HFFc6 (cell line): ENCODE results near the gene IGSF9B. TPM values are rescaled to one million over a fixed set of nuclear protein-coding genes. Genes with fewer than 3 reads are reported as not detected.

ENCODE experiments used
- DNase-seq: peaks from one replicate; pipeline ENCODE4 v3.0.0-alpha.2; 2018
- H3K27ac Mint-ChIP-seq: 2 replicates; pipeline ENCODE4 v1.8.0; 2020; ENCODE audit warnings: mild to moderate bottlenecking, mixed read lengths
- H3K27me3 Mint-ChIP-seq: 2 replicates; pipeline ENCODE4 v1.8.0; 2021; ENCODE audit warnings: mild to moderate bottlenecking, moderate library complexity, mixed read lengths; ENCODE audit not compliant: insufficient read depth
- H3K36me3 Mint-ChIP-seq: 2 replicates; pipeline ENCODE4 v1.8.0; 2021; ENCODE audit warnings: low read depth, mixed read lengths
- H3K4me1 Mint-ChIP-seq: 2 replicates; pipeline ENCODE4 v1.8.0; 2020; ENCODE audit warnings: low read depth, mixed read lengths
- H3K4me3 Mint-ChIP-seq: 2 replicates; pipeline ENCODE4 v1.8.0; 2020; ENCODE audit warnings: mild to moderate bottlenecking, moderate library complexity, mixed read lengths
- H3K9me3 Mint-ChIP-seq: 2 replicates; pipeline ENCODE4 v1.8.0; 2020; ENCODE audit warnings: mild to moderate bottlenecking, mixed read lengths
- total RNA-seq, 6 experiments: library from RNA; stranded (reverse); fragmentation: NEBNext Ultra II Directional; extraction: Animal tissue kit (Norgen Biotek cat#: 25700); gene quantifications; 2 replicates in 1 of 6; 3 replicates in 5 of 6; pipeline ENCODE4 v1.2.3, GENCODE V29; 2021
- TF ChIP-seq, protein P1 (sequence below): fragments of 200-600 bp; sonication (generic); IDR thresholded peaks from 2 replicates; pipeline ENCODE4 v1.5.0; 2021; ENCODE audit warnings: antibody characterized with exemption, mild to moderate bottlenecking

IGSF9B gene
- total RNA-seq, 6 experiments from 2014 or later = not detected

DNA sequence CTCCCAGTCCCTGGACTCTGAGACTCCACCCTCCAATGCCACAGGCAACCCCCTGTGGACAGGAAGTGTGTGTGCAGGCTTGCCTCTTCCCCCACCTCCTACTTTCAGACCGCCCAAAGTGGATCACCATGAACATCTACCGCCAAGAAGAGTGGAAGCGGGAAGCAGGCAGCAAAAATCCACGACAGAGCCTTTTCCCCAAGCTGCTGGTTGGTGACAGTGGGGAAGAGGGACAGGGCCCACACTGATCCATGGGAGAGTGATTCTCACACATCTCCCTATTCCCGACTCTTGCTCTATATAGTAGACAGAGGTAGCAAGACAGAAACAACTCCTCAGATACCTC is 58.0 kb downstream of the IGSF9B start:
- no peaks in the 10 kb centered on the region for H3K4me1 Mint-ChIP-seq
- H3K4me3 Mint-ChIP-seq = no peak overlapping the region
- H3K27me3 Mint-ChIP-seq = peaks cover 2% of the 10 kb centered on the region; the same call in 1 of the 2 replicates
- no peak overlapping the region for H3K27ac Mint-ChIP-seq
- H3K9me3 Mint-ChIP-seq = peaks cover 21% of the 10 kb centered on the region; the same call in 1 of the 2 replicates
- TF ChIP-seq, protein P1, sequence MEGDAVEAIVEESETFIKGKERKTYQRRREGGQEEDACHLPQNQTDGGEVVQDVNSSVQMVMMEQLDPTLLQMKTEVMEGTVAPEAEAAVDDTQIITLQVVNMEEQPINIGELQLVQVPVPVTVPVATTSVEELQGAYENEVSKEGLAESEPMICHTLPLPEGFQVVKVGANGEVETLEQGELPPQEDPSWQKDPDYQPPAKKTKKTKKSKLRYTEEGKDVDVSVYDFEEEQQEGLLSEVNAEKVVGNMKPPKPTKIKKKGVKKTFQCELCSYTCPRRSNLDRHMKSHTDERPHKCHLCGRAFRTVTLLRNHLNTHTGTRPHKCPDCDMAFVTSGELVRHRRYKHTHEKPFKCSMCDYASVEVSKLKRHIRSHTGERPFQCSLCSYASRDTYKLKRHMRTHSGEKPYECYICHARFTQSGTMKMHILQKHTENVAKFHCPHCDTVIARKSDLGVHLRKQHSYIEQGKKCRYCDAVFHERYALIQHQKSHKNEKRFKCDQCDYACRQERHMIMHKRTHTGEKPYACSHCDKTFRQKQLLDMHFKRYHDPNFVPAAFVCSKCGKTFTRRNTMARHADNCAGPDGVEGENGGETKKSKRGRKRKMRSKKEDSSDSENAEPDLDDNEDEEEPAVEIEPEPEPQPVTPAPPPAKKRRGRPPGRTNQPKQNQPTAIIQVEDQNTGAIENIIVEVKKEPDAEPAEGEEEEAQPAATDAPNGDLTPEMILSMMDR = no peak
- no peak for DNase-seq
- H3K36me3 Mint-ChIP-seq = no peaks in the 10 kb centered on the region

DNA sequence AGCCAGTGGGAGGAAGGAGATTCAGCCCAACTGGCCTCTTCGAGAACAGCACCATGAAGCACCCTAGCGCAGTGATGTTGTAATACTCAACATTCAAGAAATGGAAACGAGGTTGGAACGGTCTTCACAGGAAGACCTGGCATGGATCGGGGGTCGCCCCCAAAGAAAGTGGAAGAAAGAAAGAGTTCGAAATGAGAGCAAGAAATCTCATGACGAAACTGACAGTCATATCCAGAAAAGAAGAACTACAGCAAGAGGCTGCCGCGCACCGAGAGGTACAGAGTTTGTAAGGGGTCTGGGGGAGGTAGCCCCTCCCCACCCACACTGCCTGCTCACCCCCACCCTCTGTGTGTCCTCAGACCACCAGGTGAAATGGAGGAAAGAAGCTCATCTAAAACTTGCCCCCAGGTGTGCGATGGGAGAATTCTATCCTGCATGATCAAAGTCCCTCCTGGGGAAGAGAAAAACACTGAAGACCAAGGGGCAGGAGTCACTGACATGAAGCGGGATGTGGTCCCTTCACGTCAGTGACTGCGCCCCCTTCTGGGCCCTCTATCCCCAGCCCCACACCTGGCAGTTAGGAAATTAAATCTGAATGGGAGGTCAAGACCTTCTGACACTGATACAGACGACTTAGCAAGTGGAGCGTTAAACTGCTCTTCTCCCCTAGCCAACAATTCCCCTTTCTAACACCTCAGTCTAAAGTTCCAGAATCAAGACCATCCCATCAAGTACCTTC is 58.6 kb downstream of the IGSF9B start:
- H3K4me3 Mint-ChIP-seq = no peak overlapping the region

DNA sequence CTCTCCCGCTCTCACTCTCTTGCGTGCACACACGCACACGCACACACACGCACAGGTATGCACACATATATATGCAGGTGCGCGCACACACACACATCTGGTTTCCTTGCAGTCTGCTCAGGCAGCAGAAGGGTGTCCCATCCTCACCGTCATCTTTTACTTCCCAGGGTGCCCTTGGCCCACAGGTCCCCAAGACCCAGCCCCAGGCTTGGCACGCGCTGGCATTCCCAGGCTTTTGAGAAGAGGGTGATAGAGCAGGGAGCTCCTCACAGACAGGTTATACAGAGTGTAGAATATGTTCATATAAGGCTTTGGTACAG is 59.5 kb downstream of the IGSF9B start:
- Mint-ChIP-seq H3K9me3 (peaks cover 31% of the 10 kb centered on the region), H3K27me3 (peaks cover 4% of the 10 kb centered on the region), H3K27ac (no peak overlapping the region), H3K4me1 (no peaks in the 10 kb centered on the region), H3K36me3 (no peaks in the 10 kb centered on the region), H3K4me3 (no peak overlapping the region)
- TF ChIP-seq, protein P1 = no peak
- DNase-seq = no peak

More for the DNA sequence above, 58.6 kb downstream of the IGSF9B start:
- Mint-ChIP-seq H3K27ac (no peak overlapping the region), H3K27me3 (peaks cover 2% of the 10 kb centered on the region; the same call in 1 of the 2 replicates), H3K9me3 (peaks cover 22% of the 10 kb centered on the region), H3K4me1 (no peaks in the 10 kb centered on the region), H3K36me3 (no peaks in the 10 kb centered on the region)
- TF ChIP-seq, protein P1 = no peak
- DNase-seq = no peak

DNA sequence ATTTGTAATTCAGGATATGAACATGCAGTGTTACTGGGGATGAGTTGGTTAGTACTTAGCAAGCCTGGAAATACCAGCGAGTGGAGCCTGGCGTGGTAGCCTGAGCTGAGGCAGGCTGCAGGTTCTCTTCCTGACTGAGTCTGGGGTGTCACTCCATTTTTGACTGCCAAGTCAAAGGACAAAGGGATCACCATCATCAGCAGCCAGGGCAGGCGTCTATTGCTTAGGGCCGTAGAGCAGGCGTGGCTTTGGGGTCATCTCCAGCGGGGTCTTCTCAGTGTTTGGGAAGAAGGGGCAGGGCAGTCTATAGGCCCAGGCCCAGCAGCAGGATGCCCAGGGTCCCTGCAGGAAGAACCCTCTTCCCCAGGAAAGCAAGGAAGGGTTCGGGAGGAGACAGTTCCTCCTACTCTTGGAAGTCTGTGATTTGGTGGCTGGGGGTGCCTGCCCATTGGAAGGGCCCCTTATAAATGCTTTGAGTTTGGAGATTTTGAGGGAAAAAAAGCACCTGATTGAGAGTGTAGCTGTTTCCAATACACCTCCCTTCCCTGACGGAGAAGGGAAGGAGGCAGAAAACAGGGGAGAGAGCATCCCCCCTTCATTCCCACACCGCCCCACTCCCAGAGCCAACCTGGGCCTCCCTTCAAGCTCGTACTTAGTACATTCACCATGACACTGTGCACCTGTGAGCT is 60.0 kb downstream of the IGSF9B start:
- DNase-seq = no peak
- H3K36me3 Mint-ChIP-seq = no peaks in the 10 kb centered on the region
- H3K27ac Mint-ChIP-seq = no peak overlapping the region
- H3K9me3 Mint-ChIP-seq = peaks cover 36% of the 10 kb centered on the region
- TF ChIP-seq, protein P1 = no peak
- no peak overlapping the region for H3K4me3 Mint-ChIP-seq
- peaks cover 4% of the 10 kb centered on the region for H3K27me3 Mint-ChIP-seq
- no peaks in the 10 kb centered on the region for H3K4me1 Mint-ChIP-seq

DNA sequence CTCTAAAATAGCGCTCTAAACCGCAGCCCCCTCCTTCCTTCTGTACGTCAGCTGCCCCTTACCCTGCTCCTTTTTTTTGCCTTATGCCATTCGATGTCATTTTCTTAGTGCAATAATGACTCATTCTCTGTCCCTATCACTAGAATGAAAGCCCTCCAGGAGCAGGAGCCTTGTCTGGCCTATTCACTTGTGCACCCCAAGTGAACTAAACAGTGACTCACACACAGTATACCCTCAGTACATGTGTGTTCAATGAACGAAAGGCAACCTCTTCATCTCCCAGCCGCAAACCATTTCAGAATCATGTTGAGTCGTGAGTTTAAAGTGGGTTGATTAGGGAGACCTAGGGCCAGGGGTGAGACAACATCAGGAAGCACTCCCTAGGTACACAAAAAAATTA is 60.7 kb downstream of the IGSF9B start:
- DNase-seq = no peak
- Mint-ChIP-seq H3K36me3 (no peaks in the 10 kb centered on the region), H3K9me3 (peaks cover 41% of the 10 kb centered on the region), H3K27me3 (peaks cover 4% of the 10 kb centered on the region), H3K4me3 (no peak overlapping the region), H3K27ac (no peak overlapping the region), H3K4me1 (no peaks in the 10 kb centered on the region)
- TF ChIP-seq, protein P1 = no peak
